ENCODE data around the gene KLHL40. TPM values are rescaled to one million over a fixed set of nuclear protein-coding genes. Genes with fewer than 3 reads are reported as not detected.

The KLHL40 gene
- total RNA-seq, 1 experiment from 2014 or later = not detected

DNA sequence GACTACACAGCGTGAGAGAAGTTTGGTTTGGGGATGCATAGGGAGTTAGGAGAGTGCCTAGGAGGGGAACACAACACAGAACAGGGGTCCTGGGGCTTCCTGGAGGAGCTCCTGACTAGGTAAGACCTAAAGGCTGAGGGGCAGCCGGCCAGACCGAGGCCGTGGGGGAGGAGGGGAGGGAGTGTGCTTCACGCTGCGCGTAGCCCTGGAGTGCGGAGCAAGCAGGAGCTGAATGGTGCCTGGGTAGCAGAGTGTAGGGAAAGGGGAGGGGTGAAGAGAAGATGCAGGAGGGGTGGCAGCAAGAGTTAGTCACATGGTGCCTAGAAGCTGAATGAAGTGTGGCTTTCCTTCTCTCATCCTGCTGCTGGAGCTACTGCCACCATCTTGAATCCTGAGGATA, 49.7 kb downstream of the KLHL40 start:
- Histone ChIP-seq H4K20me1 (ENCODE audit: control insufficient read depth, insufficient read depth, insufficient read length) (no peaks in the 10 kb centered on the region), H2BK20ac (ENCODE audit: low read depth, low read length, poor library complexity, severe bottlenecking) (no peak overlapping the region), H3K27me3 (ENCODE audit: insufficient read depth, low read length) (no peaks in the 10 kb centered on the region), H3K4me2 (ENCODE audit: insufficient read depth, insufficient read length, low read length) (no peak overlapping the region), H2AFZ (ENCODE audit: low read length) (no peak overlapping the region), H4K5ac (ENCODE audit: insufficient read length, low read depth, low read length) (no peak overlapping the region), H3K4ac (ENCODE audit: low read depth, low read length) (no peak overlapping the region), H4K8ac (replicated peaks; ENCODE audit: insufficient read length, low read depth, low read length) (no peak overlapping the region), H3K18ac (ENCODE audit: insufficient read length, low read depth, low read length) (no peak overlapping the region), H3K23ac (ENCODE audit: insufficient read length, low read depth, low read length) (no peak overlapping the region), H3K56ac (ENCODE audit: insufficient read length, low read depth, low read length) (no peak overlapping the region), H2BK12ac (ENCODE audit: insufficient read length, low read depth, low read length) (no peak overlapping the region), H3K27ac (ENCODE audit: insufficient read length, low read depth, low read length) (no peak overlapping the region), H3K14ac (ENCODE audit: insufficient read depth, low read length) (no peak overlapping the region), H3K9ac (ENCODE audit: extremely low read depth, insufficient read length, low read length) (no peak overlapping the region), H3K4me1 (ENCODE audit: insufficient read depth, low read length) (peaks cover 9% of the 10 kb centered on the region; the same call in 1 of the 2 replicates), H2BK5ac (ENCODE audit: insufficient read length, low read length) (no peak overlapping the region), H3T11ph (ENCODE audit: low read length) (no peak overlapping the region), H3K9me3 (ENCODE audit: control insufficient read depth, low read depth, low read length) (no peaks in the 10 kb centered on the region), H3K79me2 (ENCODE audit: insufficient read depth, low read length) (no peaks in the 10 kb centered on the region), H3K79me1 (ENCODE audit: insufficient read depth, low read depth, low read length, poor library complexity, severe bottlenecking) (no peaks in the 10 kb centered on the region), H2BK120ac (ENCODE audit: low read depth, low read length, poor library complexity, severe bottlenecking) (no peak overlapping the region), H3K23me2 (ENCODE audit: insufficient read length, low read depth, low read length, poor library complexity, severe bottlenecking) (no peaks in the 10 kb centered on the region), H2AK5ac (ENCODE audit: insufficient read length, low read length) (no peak overlapping the region), H2BK15ac (ENCODE audit: low read depth, low read length) (no peak overlapping the region), H4K91ac (ENCODE audit: insufficient read length, low read depth, low read length) (no peak overlapping the region)
- Mint-ChIP-seq H3K4me1 (peaks cover 51 to 54% of the 10 kb centered on the region in 2 experiments), H3K27me3 (ENCODE audit: low read depth) (peaks cover 2% of the 10 kb centered on the region), H3K9me3 (peaks cover 0 to 3% of the 10 kb centered on the region in 2 experiments; a peak in 2 of 5 replicates), H3K4me3 (no peak overlapping the region), H3K27ac (peak overlapping the region in 1 of 3 experiments; percentile 23; a peak in 2 of 7 replicates), H3K36me3 (ENCODE audit: insufficient read depth in 1 of 3, low read depth in 3 of 3) (no peaks in the 10 kb centered on the region)
- TF ChIP-seq, protein P1, sequence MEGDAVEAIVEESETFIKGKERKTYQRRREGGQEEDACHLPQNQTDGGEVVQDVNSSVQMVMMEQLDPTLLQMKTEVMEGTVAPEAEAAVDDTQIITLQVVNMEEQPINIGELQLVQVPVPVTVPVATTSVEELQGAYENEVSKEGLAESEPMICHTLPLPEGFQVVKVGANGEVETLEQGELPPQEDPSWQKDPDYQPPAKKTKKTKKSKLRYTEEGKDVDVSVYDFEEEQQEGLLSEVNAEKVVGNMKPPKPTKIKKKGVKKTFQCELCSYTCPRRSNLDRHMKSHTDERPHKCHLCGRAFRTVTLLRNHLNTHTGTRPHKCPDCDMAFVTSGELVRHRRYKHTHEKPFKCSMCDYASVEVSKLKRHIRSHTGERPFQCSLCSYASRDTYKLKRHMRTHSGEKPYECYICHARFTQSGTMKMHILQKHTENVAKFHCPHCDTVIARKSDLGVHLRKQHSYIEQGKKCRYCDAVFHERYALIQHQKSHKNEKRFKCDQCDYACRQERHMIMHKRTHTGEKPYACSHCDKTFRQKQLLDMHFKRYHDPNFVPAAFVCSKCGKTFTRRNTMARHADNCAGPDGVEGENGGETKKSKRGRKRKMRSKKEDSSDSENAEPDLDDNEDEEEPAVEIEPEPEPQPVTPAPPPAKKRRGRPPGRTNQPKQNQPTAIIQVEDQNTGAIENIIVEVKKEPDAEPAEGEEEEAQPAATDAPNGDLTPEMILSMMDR (conservative IDR thresholded peaks at IDR 0.05) = no peak
- DNase-seq = peak; percentile 31
- WGBS (ENCODE audit: extremely low coverage, insufficient read length, low lambda C conversion rate) = no CpG with 5 or more reads among the region's 8 CpGs

Measured in H9 (cell line).